ENCODE results near the gene CNIH4. TPM values are rescaled to one million over a fixed set of nuclear protein-coding genes. Genes with fewer than 3 reads are reported as not detected.

Gene CNIH4
- total RNA-seq, 1 donor: 39.6 TPM

DNA sequence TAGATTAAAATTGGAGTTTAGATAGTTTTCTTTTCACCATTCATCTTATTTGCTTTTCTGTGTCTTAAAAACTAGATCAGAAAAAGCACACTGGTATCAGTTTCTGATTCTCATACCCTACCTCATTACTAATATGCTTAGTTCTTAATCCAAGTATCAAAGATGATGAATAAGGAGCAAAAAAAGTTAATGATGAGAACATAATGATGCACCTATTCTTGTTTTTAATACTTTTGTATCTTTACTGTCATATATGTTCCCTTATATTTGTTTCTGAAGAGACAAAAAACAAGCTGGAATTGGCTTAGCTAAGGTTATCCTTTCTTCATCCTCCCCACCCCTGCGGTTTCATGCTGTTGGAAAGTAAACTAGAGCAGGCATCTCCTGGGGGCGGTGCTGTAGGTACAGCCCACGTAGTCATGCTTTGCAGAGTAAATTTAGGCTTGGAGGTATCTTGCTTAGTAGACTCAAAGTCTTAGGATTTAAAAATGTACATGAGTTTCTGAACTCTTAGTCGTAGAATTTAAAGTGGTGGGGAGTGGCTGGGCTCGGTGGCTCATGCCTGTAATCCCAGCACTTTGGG lies 16.4 kb downstream of the CNIH4 start:
- Histone ChIP-seq H3K27me3 (ENCODE audit: insufficient read depth, low read length) (no peaks in the 10 kb centered on the region), H3K4me3 (ENCODE audit: low read length) (no peak overlapping the region), H3K9me3 (ENCODE audit: low read depth, low read length) (no peaks in the 10 kb centered on the region), H3K4me1 (ENCODE audit: insufficient read depth, low read length) (peaks cover 34% of the 10 kb centered on the region)

DNA sequence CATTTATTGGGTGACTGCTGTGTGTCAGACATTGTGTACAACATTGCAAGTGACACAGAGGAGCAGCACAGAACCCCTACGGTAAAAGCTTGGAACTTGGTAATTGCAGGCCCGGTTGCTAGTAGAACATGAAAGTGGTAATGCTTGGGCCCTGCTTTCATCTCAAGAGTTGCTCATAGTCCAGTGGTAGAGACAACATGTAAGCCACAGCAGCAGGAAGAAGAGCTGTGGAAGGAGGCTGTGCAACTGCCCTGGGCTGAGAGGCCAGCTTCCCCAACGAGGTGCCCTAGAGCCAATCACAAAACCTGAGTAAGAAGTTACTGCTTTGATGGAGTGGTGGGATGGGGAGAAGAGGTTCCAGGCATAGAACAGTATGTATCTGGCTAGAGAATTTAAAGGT lies 18.4 kb downstream of the CNIH4 start:
- Histone ChIP-seq H3K4me3 (ENCODE audit: low read length) (no peak overlapping the region), H3K9me3 (ENCODE audit: low read depth, low read length) (no peaks in the 10 kb centered on the region), H3K4me1 (ENCODE audit: insufficient read depth, low read length) (peaks cover 52% of the 10 kb centered on the region), H3K27me3 (ENCODE audit: insufficient read depth, low read length) (no peaks in the 10 kb centered on the region)

DNA sequence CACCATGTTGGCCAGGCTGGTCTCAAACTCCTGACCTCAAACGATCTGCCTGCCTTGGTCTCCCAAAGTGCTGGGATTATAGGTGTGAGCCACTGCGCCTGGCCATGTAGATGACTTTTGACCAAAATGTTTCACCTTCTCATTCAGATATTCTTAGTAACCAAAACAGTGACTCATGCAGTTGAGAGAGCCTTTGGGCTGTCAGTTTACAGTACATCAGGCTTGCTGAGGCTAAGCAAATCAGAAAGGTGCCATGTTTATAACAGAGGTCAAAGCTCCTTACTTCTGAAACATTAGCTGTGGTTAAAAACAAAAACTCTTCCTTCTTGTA lies 21.0 kb downstream of the CNIH4 start:
- H3K4me1 ChIP-seq (ENCODE audit: insufficient read depth, low read length): peaks cover 77% of the 10 kb centered on the region
- no peak overlapping the region for H3K4me3 ChIP-seq (ENCODE audit: low read length)
- H3K27me3 ChIP-seq (ENCODE audit: insufficient read depth, low read length): no peaks in the 10 kb centered on the region
- no peaks in the 10 kb centered on the region for H3K9me3 ChIP-seq (ENCODE audit: low read depth, low read length)

DNA sequence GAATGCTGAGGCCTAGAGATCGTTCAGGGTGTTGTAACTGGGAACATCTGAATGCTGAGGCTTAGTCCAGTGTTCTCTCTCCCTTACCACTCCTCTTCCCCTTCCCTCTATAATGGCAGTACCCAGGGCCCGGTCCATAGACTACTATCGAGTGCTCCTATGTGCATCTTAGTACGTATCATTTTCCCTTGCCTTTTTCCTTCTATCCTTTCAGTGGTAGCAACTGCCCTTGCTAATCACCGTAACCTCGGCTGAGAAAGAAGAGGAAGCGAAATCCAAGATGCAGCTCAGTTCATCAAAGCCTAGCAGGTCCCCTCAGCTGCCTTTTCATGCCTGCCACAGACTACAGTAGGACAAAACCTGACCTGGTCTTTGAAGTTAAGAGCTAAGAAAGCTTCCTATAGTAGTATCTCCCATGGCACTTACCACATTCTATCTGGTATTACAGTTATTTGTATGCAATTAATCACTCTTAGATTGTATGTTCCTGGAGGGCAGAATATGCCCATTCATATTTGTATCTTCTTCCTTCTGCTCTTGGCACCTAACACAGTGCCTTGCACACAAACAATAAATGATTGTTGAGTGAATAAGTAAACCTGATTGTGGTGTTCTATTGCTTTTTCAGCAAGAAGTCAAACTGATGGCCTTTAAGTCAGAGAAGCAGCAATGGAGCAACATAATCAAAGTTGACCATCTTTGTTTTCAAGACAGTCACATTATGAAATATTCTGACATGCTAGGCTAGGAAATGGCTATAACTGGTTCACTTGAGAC lies 22.4 kb downstream of the CNIH4 start:
- H3K27me3 ChIP-seq (ENCODE audit: insufficient read depth, low read length): no peaks in the 10 kb centered on the region
- no peaks in the 10 kb centered on the region for H3K9me3 ChIP-seq (ENCODE audit: low read depth, low read length)
- no peak overlapping the region for H3K4me3 ChIP-seq (ENCODE audit: low read length)
- peaks cover 81% of the 10 kb centered on the region for H3K4me1 ChIP-seq (ENCODE audit: insufficient read depth, low read length)

DNA sequence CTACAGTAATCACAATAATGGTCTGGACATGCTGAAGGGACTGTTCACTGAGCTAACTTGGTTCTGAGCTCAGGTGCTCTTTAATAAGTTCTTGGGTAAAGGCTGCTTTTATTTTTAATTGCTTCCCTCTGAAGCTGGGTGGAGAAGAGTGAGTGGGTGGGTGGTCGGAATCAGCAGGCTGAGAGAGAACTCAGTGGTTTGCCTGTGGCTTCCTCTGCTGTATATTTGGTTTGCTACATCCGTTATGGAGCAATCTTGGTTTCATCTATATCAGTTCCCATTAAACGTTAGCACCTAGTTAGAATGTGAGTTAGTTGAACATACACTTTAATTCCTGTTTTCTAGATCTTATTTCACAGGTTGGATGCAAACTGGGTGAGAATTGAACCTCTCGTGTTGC lies 23.3 kb downstream of the CNIH4 start:
- H3K9me3 ChIP-seq (ENCODE audit: low read depth, low read length): no peaks in the 10 kb centered on the region
- H3K27me3 ChIP-seq (ENCODE audit: insufficient read depth, low read length): no peaks in the 10 kb centered on the region
- no peak overlapping the region for H3K4me3 ChIP-seq (ENCODE audit: low read length)
- peaks cover 77% of the 10 kb centered on the region for H3K4me1 ChIP-seq (ENCODE audit: insufficient read depth, low read length)

DNA sequence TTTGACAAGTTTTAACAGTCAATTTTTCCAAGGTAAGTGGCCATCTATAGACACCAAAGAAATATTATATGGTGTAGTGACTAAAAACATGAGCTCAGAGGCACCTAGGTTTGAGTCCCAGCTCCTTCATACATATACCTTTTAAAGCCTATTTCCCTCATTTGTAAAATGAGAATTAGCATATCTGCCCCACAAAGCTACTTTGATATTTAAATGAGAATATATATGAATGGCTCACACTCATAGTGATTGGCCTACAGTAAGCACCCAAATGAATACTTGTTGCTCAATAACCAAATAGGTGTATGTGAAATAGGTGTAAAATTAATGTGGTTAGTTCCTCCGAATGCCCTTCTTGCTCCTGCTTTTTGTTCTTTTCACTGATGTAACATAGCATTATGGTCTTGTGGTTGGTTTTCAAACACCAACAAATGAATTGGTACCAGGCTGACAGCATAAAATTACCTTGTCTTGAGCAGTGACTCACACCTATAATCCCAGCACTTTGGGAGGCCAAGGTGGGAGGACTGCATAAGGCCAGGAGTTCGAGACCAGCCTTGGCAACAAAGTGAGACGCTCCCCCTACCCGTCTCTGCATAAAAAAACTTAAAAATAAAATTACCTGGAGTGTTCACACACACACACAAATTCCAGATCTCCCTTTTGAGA lies 25.3 kb downstream of the CNIH4 start:
- H3K9me3 ChIP-seq (ENCODE audit: low read depth, low read length): no peaks in the 10 kb centered on the region
- peaks cover 62% of the 10 kb centered on the region for H3K4me1 ChIP-seq (ENCODE audit: insufficient read depth, low read length)
- no peak overlapping the region for H3K4me3 ChIP-seq (ENCODE audit: low read length)
- no peaks in the 10 kb centered on the region for H3K27me3 ChIP-seq (ENCODE audit: insufficient read depth, low read length)

DNA sequence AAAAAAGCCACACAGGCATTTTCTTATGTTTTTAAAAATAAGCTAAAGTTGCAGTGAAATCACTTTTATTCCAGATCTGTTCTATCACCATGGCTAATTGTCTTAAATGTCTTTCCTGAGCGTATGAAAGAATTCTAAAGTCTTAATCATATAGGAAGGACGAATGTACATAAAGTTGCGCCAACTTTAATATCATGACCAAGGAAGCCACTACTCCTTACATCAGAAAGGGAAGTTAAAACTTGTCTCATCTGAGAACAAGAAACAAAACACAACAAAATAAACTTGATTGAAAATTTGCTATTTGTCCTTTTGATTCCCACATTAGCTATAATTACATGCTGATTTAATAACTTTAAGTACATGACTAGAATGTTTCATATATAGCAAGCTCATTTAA lies 26.5 kb downstream of the CNIH4 start:
- Histone ChIP-seq H3K27me3 (ENCODE audit: insufficient read depth, low read length) (no peaks in the 10 kb centered on the region), H3K9me3 (ENCODE audit: low read depth, low read length) (no peaks in the 10 kb centered on the region), H3K4me3 (ENCODE audit: low read length) (no peak overlapping the region), H3K4me1 (ENCODE audit: insufficient read depth, low read length) (peaks cover 50% of the 10 kb centered on the region)

DNA sequence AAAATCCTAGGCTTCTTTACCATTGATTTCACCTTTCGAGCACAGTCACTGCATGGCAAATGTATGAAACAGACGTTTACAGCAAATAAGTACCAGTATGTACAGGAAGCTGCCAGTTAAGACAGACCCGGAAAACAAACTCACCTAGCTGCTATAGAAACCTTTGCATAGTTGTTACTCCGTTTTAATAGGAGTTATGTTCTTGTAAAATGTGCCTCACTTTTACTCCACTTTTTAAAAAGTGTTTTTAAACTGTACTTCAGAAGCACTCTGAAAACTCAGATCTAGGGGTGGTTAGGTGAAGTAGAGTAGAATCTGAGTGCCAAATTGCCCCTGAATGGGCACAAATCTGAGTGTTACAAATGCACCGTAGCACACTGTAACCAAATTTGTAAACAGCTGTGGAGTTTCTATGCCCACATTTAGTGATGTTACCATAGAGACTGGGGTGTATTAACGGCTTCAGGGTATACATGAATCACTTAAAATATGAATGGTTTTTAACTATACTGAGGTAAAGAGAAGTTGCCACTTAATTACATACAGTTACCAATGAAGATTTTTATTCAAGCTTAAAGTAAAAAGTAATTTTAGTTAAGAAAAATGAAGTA lies 30.7 kb downstream of the CNIH4 start:
- no peak overlapping the region for H3K4me3 ChIP-seq (ENCODE audit: low read length)
- no peaks in the 10 kb centered on the region for H3K27me3 ChIP-seq (ENCODE audit: insufficient read depth, low read length)
- no peaks in the 10 kb centered on the region for H3K9me3 ChIP-seq (ENCODE audit: low read depth, low read length)
- peaks cover 15% of the 10 kb centered on the region for H3K4me1 ChIP-seq (ENCODE audit: insufficient read depth, low read length)

DNA sequence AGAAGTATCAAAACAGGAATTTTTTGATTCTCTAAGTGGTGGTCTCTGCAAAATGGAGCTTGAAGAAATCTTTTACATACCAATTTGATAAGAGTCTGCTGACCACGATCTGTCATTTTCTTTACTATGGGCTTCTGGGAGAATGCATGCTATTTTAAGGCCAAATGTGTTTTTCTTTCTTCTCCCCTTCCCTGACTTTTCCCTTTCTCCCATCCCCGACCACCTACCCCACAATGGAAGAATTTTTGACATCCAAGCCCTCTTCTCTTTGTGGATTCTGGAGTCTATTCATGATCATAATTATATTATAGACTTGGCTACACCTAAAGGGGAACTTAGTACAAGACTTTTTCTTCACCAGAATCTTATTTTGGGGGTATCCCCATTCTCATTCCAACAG lies 31.3 kb downstream of the CNIH4 start:
- no peaks in the 10 kb centered on the region for H3K27me3 ChIP-seq (ENCODE audit: insufficient read depth, low read length)
- no peaks in the 10 kb centered on the region for H3K9me3 ChIP-seq (ENCODE audit: low read depth, low read length)
- no peak overlapping the region for H3K4me3 ChIP-seq (ENCODE audit: low read length)
- peaks cover 14% of the 10 kb centered on the region for H3K4me1 ChIP-seq (ENCODE audit: insufficient read depth, low read length)

DNA sequence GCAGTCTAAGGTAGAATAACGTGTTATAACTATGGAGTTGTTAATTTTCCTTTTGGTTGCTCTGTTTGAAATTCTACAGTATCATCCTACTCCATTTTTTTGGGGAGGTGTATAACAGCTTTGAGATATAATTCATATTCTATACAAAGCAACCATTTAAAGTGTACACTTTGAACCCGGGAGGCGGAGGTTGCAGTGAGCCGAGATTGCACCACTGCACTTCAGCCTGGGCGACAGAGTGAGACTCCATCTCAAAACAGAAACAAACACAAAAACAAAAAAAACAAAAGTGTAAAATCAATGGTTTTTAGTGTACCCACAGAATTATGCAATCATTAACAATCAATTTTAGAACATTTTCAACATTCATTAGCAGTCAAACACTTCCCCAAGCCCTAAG lies 33.8 kb downstream of the CNIH4 start:
- H3K4me1 ChIP-seq (ENCODE audit: insufficient read depth, low read length): peaks cover 5% of the 10 kb centered on the region
- no peaks in the 10 kb centered on the region for H3K9me3 ChIP-seq (ENCODE audit: low read depth, low read length)
- no peak overlapping the region for H3K4me3 ChIP-seq (ENCODE audit: low read length)
- no peaks in the 10 kb centered on the region for H3K27me3 ChIP-seq (ENCODE audit: insufficient read depth, low read length)

DNA sequence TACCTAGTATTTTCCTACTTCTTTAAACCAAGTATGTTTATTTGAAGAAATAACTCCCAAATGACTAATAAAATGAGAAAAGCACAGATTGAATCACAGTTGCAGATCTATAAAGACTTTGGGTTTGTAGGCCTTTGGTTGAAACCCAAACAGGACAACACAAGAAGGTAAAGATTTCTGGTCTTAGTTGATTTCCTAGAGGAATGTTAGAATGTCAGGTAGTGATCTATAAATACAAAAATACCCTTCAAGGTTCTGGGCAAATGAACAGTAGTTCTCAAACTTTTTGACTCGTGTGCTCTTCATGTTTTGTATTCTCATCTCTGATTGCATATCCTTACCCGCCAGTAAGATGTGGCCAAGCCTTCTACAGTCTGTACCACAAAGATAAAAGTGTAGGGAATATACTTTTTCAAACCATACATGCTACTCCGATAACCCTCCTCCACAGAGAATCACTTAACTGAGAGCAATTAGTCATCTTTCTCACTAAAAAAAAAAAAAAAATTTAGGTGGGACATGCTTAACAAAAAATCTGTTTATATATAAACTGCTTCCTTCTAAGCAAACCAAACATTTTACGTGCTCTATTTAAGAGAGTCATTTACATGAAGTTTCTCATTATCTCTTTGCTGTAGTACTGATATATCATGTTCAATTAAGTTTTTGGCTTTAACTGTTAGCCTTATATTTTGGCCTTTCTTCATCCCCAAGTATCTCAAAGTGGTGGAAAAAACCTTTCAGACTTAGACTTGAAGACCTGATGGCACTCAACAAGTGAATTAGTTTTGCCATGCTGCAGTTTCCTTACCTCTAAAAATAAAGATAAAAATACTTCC lies 36.0 kb downstream of the CNIH4 start:
- H3K4me3 ChIP-seq (ENCODE audit: low read length): no peak overlapping the region
- H3K27me3 ChIP-seq (ENCODE audit: insufficient read depth, low read length): no peaks in the 10 kb centered on the region
- H3K4me1 ChIP-seq (ENCODE audit: insufficient read depth, low read length): peaks cover 5% of the 10 kb centered on the region
- H3K9me3 ChIP-seq (ENCODE audit: low read depth, low read length): no peaks in the 10 kb centered on the region

DNA sequence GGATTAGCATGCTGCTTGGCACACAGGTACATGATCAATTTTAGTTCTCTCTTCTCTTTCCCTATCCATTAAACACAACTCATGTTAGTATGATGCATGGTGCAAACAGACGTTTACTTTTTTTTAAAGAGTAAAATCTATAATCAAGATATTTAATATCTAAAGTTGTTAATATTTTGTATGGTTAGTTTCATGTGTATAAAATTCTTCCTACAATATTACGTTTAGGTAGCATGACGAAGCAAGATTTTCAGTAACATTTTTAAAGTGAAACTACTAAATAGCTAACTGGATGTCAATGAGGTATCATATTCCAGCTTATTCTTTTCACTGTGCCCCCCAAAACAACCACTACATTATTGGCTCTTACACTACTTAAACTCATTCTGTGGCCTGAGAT lies 36.6 kb downstream of the CNIH4 start:
- Histone ChIP-seq H3K4me1 (ENCODE audit: insufficient read depth, low read length) (peaks cover 5% of the 10 kb centered on the region), H3K4me3 (ENCODE audit: low read length) (no peak overlapping the region), H3K9me3 (ENCODE audit: low read depth, low read length) (no peaks in the 10 kb centered on the region), H3K27me3 (ENCODE audit: insufficient read depth, low read length) (no peaks in the 10 kb centered on the region)

DNA sequence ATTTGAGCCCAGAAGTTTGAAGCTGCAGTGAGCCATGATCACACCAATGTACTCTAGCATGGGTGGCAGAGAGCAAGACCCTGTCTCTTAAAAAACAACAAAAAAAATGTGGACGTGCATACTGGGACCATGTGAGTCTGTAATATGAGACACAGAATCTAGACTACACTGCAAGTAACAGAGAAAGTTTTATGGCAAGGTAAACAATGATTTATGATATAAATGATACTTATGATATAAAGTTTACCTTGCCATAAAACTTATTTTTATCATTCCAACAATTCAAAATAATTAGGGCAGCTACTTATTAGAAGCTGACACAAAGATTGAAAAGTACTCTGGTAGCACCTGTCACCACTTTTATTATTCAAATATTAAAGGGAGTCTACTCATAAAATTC lies 43.2 kb downstream of the CNIH4 start:
- H3K4me3 ChIP-seq (ENCODE audit: low read length): no peak overlapping the region
- H3K4me1 ChIP-seq (ENCODE audit: insufficient read depth, low read length): no peaks in the 10 kb centered on the region
- H3K9me3 ChIP-seq (ENCODE audit: low read depth, low read length): no peaks in the 10 kb centered on the region
- H3K27me3 ChIP-seq (ENCODE audit: insufficient read depth, low read length): no peaks in the 10 kb centered on the region

DNA sequence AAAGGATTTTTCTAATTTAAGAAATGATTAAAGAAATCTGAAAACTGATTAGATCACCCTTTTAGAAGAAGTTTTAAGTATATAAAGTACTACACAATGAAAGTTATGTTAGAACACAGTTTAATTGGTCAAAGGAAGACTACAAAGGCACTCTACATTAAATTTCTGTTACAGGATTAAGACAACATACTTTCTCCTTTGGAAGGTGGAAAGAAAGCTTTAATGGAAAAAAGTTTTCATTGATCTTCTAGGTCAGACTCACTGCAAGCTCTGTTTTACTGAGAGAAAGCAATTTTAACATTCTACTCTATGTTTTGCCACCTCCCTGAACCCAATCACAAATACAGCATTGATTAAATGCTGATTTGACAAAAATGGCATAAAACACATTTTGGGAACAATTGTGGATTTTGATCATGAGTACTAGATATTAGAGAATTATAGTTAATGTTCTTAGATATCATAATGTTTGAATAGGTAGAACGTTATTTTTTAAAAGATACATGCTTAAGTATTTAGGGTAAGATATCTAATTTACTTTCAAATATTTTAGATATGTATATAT lies 45.9 kb downstream of the CNIH4 start:
- H3K4me1 ChIP-seq (ENCODE audit: insufficient read depth, low read length): no peaks in the 10 kb centered on the region
- no peaks in the 10 kb centered on the region for H3K27me3 ChIP-seq (ENCODE audit: insufficient read depth, low read length)
- H3K4me3 ChIP-seq (ENCODE audit: low read length): no peak overlapping the region
- no peaks in the 10 kb centered on the region for H3K9me3 ChIP-seq (ENCODE audit: low read depth, low read length)

All from mononuclear cell (primary cell).